ENCODE data around the gene DCANP1. TPM values are rescaled to one million over a fixed set of nuclear protein-coding genes. Genes with fewer than 3 reads are reported as not detected.

Gene DCANP1
- total and polyA plus RNA-seq, 9 donors = 0.08 TPM; not detected in 8

DNA sequence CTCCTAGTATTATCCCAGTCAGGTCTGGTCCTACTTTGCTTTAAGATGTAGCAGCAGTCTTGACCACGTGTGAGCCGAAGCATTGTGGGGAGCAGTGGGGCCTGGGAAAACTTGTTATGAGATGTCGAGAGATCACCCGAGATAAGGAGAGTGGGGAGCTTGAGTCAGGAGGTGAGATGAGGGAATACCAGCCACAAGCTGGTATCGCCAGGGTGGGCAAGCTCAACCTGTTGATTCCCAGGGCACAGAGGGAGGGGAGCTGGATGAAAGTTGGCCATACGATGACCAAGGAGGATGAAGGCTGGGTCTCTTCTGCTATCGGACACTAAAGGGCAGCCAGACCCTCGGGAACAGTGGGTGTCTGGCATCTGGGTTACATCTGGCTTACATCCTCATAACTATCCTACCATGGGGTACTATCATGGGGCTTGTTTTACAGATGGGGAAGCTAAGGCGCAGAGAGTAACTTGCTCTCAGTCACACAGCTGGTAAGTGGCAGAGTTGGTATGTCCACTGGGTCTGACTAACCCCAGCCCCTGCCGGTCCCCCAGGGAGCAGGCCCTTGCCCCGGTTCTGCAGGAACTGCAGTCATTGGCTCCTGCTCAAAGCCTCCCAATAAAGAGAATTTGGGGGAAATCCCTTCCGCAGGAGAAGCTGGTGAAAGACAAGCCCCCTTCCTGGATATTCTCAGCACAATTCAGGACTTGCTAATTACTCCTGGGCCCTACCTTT lies 18.4 kb upstream of the DCANP1 start:
- TF ChIP-seq POLR2A (IDR thresholded peaks at IDR 0.05) (no peak), EP300 (IDR thresholded peaks at IDR 0.05) (no peak)
- TF ChIP-seq, protein P1, sequence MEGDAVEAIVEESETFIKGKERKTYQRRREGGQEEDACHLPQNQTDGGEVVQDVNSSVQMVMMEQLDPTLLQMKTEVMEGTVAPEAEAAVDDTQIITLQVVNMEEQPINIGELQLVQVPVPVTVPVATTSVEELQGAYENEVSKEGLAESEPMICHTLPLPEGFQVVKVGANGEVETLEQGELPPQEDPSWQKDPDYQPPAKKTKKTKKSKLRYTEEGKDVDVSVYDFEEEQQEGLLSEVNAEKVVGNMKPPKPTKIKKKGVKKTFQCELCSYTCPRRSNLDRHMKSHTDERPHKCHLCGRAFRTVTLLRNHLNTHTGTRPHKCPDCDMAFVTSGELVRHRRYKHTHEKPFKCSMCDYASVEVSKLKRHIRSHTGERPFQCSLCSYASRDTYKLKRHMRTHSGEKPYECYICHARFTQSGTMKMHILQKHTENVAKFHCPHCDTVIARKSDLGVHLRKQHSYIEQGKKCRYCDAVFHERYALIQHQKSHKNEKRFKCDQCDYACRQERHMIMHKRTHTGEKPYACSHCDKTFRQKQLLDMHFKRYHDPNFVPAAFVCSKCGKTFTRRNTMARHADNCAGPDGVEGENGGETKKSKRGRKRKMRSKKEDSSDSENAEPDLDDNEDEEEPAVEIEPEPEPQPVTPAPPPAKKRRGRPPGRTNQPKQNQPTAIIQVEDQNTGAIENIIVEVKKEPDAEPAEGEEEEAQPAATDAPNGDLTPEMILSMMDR (IDR thresholded peaks at IDR 0.05) = no peak
- H3K27ac ChIP-seq = no peak overlapping the region
- intact Hi-C loops (cut with DNase I) = loop anchor here (5.0 to 10.0 kb wide), 2 partner anchors 79 to 87 kb away; no protein-coding TSS in a partner anchor
- H3K27me3 ChIP-seq = no peaks in the 10 kb centered on the region
- H3K9me3 ChIP-seq = no peaks in the 10 kb centered on the region
- WGBS, 3 donors = 63 to 69% (median 68%) methylated on average over 12 of the region's 12 CpGs
- DNase-seq = peak in 1 of 5 donors; percentile 19
- H3K36me3 ChIP-seq = no peaks in the 10 kb centered on the region
- H3K4me3 ChIP-seq = no peak overlapping the region
- H3K4me1 ChIP-seq (ENCODE audit: insufficient read depth) = no peaks in the 10 kb centered on the region

DNA sequence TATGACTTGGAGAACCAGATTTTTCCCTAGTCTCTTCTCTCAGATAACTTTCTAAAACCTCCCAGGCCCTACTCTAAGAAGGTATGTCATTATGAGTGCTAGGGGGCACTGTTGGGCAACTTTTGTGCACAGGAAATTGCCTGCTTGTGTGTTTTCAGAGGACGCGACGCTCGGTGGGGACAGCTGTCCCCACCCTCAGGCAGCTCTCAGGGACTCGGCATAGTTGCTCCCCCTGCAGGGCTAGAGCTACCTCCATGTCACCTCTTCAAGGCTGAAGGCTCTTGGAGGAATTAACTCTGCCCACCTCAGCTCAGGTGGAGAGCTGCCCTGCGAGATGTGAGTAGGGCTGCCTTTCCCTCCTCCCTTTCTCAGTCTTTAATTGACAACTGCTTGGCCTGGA lies 15.2 kb upstream of the DCANP1 start:
- WGBS, 3 donors = 23 to 42% (median 25%) methylated on average over 6 of the region's 6 CpGs
- Histone ChIP-seq H3K9me3 (no peaks in the 10 kb centered on the region), H3K27me3 (no peaks in the 10 kb centered on the region), H3K4me3 (no peak overlapping the region), H3K4me1 (ENCODE audit: insufficient read depth) (peaks cover 3% of the 10 kb centered on the region), H3K27ac (no peak overlapping the region), H3K36me3 (no peaks in the 10 kb centered on the region)
- intact Hi-C loops (cut with DNase I) = loop anchor here in 1 of 4 donors (10.0 kb wide), 1 partner anchor 82 kb away; no protein-coding TSS in a partner anchor
- DNase-seq = peak in 1 of 5 donors; percentile 3
- TF ChIP-seq POLR2A (IDR thresholded peaks at IDR 0.05) (no peak), EP300 (IDR thresholded peaks at IDR 0.05) (no peak)
- TF ChIP-seq, protein P1 (IDR thresholded peaks at IDR 0.05) = no peak

DNA sequence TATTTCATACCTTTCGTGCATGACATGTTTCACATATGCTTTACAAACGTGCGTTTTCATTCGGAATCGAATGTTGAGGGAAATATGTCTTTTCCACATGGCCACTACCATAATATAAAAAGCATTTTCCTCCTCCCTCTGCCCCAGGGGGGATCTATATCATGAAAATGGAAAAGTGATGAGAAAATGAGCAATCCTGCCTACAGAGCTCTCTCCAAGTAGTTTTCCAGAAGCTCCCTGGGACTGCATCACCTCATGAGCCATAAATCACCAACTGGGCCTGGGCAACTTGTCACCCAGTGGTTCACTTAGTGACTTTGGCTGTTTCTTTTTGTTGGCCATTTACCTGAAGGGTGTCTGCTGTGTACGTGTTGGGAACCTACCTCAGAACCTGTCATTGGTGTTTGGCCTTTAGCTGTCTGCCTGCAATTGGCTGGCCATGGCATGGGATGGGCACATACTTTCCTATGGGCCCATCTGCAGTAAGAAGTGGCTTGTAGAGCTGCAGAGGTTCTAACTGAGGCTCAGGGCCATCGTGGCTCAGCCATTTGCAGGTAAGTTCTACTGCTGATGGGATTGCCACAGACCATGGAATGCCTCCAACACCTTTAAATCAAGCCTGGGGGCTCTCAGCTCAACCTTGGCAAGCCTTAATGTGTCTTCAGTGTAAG lies 14.5 kb upstream of the DCANP1 start:
- Histone ChIP-seq H3K36me3 (no peaks in the 10 kb centered on the region), H3K4me3 (no peak overlapping the region), H3K27ac (no peak overlapping the region), H3K27me3 (no peaks in the 10 kb centered on the region), H3K4me1 (ENCODE audit: insufficient read depth) (peaks cover 3% of the 10 kb centered on the region), H3K9me3 (no peaks in the 10 kb centered on the region)
- intact Hi-C loops (cut with DNase I) = loop anchor here in 1 of 4 donors (10.0 kb wide), 1 partner anchor 83 kb away; no protein-coding TSS in a partner anchor
- TF ChIP-seq POLR2A (IDR thresholded peaks at IDR 0.05) (no peak), EP300 (IDR thresholded peaks at IDR 0.05) (no peak)
- TF ChIP-seq, protein P1 (IDR thresholded peaks at IDR 0.05) = no peak
- WGBS, 3 donors = 84% methylated on average over 7 of the region's 7 CpGs
- peak in 1 of 5 donors; percentile 7 for DNase-seq

DNA sequence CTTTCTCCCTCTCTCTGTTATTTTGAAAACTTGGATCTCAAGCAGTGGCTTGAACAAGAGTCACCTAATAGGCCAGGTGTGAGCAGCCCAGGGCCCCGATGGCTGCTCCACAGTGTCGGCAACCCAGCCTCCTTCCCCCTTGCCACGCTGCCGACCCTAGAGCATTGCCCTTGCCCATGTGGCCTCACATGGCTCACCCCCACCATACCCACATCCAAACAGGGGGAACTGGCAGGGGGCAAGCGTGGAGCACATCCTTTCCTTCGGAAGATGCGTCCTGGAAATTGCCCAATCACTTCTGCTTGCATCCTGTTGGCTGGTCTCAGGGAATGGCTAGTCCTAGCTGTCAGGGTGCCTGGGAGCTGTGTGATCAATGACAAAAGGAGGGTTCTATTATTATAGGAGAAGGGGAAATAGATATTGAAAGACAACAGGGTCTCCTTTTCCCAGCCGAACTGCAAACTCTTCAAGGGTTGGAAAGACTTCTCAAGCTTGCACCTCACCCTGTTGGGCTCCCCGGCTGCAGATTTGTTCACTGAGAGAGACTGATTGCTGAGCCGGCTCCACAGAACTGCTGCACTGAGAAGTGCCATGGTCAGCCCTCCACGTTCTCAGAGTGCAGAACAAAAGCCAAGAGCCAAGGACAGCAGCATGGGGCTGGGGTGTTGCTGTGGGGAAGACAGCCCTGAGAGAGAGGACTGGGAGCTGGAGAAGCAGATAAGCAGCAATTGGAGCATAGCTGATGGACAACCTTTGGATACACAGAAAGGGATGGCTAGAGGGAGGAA lies 13.3 kb upstream of the DCANP1 start:
- no peak for TF ChIP-seq POLR2A (IDR thresholded peaks at IDR 0.05)
- Histone ChIP-seq H3K9me3 (no peaks in the 10 kb centered on the region), H3K27me3 (no peaks in the 10 kb centered on the region), H3K36me3 (no peaks in the 10 kb centered on the region), H3K27ac (no peak overlapping the region), H3K4me3 (no peak overlapping the region), H3K4me1 (ENCODE audit: insufficient read depth) (peaks cover 3% of the 10 kb centered on the region)
- WGBS, 3 donors = 69 to 74% (median 70%) methylated on average over 11 of the region's 11 CpGs
- intact Hi-C loops (cut with DNase I) = loop anchor here in 1 of 4 donors (10.0 kb wide), 1 partner anchor 84 kb away; no protein-coding TSS in a partner anchor
- peak in 1 of 5 donors; percentile 8 for DNase-seq

All from ovary (tissue), 9 donors.